SK-N-SH (cell line): ENCODE data around the gene PTS.

ENCODE experiments used
- CTCF ChIP-seq: fragments of 200-600 bp; sonication (generic); IDR thresholded peaks from 2 replicates; pipeline ENCODE4 v1.6.1; 2017; ENCODE audit warnings: antibody characterized with exemption, mild to moderate bottlenecking, moderate library complexity
- RFX5 ChIP-seq: IDR thresholded peaks from 2 replicates; pipeline ENCODE4 v1.6.1; 2012; ENCODE audit warnings: mild to moderate bottlenecking, improper control_type of control experiment, low read length

DNA sequence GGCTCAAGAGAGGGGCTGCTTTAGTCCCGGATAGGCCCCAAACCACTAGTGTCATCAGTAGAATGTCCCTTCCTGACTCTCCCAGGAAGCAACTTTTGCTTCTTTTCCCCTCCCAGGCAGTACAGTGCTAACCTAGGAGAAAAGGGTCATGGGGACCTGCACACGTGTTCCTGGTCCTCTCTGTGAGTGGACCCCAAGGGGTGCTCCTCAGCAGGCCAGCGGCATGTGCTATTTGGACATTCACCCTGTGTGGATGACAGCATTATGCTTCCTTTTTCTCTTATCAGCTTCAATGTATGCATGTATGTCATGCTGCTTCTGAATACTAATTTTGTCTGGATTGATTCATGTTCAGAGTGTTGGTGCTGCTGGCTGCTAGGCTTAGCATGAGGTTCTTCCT is 52.6 kb downstream of the PTS start:
- no peak for TF ChIP-seq CTCF
- TF ChIP-seq RFX5: no peak
